Central memory CD4-positive, alpha-beta T cell (primary cell): ENCODE data around the gene CST4.
"Not testable (repeated sequence)": the region's sequence is repeated elsewhere in the genome, so short reads cannot be mapped to it uniquely, and the experiment has no call there.

ENCODE experiments used
- DNase-seq: peaks from one replicate; pipeline ENCODE4 v3.0.0; 2022

Gene CST4

DNA sequence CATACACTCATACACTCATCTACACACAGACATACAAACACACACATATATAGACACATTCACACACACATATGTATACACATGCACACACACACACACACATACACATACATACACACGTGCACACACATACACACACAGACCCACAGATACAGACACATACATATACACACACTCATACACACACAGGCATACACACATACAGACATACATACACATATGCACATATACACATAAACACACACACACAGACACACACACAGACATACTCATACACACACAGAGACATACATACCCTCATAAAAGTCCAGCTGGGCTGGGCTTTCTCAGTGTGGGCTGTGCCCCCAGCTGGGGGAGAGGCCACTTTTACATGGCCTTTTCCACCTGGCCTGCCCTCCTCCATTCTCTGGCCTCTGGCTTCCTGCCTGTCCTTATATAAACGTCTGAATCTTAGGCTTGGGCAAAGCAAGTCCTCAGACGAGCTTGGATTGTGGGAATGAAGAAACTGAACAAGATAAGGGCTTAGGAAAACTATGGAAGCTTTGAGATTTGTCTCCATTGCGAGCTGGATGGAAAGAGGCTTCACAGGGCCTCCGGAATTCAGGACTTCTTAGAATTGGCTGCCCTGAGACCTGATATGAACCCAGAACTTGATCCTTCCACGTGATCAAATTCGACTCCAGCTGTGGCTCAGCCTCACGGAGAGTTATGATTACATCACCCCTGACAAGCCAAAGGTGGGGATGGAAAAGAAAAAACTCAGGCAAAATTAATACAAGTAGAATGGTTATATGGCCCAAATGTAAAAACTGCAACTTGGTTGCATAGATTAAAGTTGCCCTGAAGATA, 28.6 kb downstream of the CST4 start:
- DNase-seq: no peak

- not testable (repeated sequence) for DNase-seq
Measured at GRCh38 chr20:23659610-23659988, 29.2 kb downstream of the CST4 start.

- DNase-seq: no peak
Measured at GRCh38 chr20:23658989-23659609, 29.7 kb downstream of the CST4 start.

GRCh38 chr20:23658336-23658735, 30.5 kb downstream of the CST4 start:
- DNase-seq: no peak

GRCh38 chr20:23657202-23657601, 31.6 kb downstream of the CST4 start:
- no peak for DNase-seq

GRCh38 chr20:23656372-23656771, 32.5 kb downstream of the CST4 start:
- no peak for DNase-seq

- DNase-seq: no peak
Measured at GRCh38 chr20:23655491-23656211, 33.2 kb downstream of the CST4 start.

DNA sequence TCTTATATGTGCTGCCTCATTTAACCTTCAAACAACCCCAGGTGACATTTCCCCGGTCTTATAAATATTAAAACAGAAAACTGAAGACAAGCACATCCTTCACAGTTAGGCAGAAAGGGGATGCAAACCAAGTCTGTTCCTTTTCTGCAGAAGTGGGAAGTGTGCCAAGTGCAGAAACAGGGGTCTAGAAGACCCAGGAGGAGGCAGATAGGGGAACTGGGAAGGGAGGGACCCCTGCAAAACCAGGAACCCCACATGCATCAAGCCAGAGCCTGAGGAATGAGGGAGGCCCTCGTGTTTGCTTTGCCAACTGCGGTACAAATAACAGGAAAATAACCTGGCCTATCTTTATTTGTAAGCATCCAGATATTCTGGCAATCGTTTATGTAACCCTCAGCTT, 34.1 kb downstream of the CST4 start:
- DNase-seq: no peak

DNA sequence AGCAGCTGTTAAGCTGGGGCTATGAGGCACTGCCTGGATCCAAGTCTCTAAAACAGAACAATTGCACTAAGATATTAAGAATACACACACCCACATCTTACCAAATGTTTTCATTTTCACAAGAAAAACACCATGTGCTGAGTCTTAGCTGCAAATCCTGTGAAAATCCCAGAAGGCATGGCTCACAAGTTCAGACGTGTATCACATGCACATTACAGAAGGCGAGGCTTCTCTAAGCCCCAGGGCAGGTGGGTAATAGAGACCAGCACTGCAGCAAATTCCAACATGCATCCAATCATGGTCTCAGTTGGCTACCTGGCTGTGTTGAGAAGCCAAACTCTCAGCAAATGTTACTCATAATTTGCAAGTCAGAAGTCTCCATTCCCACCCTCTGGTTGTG, 34.8 kb downstream of the CST4 start:
- DNase-seq: no peak

DNA sequence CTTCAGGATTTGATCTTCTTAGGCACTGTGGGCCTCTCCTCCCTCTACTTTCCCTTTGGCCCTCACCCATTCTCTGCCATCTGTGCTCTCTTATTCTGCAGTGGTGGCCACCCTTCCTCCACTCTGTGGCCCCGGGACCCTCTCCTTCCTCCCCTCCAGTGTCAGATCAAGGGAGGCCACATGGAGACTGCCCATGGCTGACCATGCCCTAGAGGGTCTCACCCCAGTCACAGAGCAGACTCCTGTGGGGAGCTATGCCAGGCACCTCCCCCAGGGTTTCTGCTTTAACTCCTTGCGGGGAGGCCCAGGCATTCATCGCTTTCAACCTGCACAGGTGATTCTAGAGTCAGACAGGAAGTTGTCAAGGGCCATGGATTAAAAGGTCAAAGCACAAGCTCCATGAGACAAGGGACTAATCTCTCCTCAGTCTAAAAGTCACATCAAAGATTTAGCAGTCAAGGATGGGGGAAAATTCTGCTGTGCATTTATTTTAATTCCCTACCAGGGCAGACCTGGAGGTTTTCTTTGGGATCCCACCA, 35.4 kb downstream of the CST4 start:
- DNase-seq: no peak

DNA sequence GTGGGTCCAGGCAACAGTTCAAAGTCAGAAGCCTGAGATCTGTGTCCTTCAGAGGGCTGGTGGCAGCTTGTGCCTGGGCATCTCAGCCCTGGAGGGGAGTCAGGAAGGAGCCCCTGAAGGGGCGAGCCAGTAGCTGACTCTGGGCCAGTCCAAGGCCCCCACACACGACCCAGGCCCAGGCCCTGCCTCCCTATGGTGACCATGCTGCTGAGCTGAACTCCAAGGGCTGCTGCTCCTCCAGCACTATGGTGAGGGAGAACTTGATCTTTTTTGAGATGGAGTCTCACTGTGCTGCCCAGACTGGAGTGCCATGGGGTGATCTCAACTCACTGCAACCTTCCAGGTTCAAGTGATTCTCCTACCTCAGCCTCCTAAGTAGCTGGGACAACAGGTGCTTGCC, 35.9 kb downstream of the CST4 start:
- no peak for DNase-seq

DNA sequence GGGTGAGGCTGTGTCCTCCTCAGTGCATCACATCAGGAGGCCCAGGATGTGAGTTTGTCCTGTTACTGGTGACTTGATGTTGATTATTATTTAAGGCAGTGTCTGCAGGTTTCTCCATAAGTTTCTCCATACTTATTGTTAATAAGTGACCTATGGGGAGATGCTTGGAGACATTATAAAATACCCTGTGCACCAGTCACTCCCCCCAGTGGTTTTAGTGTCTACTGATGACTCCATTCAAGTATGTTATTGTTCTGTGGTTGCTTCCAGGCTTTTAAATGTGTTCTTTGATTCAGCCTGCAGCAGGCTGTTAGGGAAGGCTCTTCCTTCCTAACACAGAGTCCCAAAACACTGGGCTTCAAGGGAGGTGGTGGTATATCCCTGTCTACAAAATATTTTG, 36.5 kb downstream of the CST4 start:
- no peak for DNase-seq

GRCh38 chr20:23651117-23651516, 37.7 kb downstream of the CST4 start:
- DNase-seq: no peak

- DNase-seq: no peak
Measured at GRCh38 chr20:23649830-23650417, 38.9 kb downstream of the CST4 start.

GRCh38 chr20:23649242-23649641, 39.6 kb downstream of the CST4 start:
- DNase-seq: no peak

GRCh38 chr20:23647346-23647745, 41.5 kb downstream of the CST4 start:
- no peak for DNase-seq

DNA sequence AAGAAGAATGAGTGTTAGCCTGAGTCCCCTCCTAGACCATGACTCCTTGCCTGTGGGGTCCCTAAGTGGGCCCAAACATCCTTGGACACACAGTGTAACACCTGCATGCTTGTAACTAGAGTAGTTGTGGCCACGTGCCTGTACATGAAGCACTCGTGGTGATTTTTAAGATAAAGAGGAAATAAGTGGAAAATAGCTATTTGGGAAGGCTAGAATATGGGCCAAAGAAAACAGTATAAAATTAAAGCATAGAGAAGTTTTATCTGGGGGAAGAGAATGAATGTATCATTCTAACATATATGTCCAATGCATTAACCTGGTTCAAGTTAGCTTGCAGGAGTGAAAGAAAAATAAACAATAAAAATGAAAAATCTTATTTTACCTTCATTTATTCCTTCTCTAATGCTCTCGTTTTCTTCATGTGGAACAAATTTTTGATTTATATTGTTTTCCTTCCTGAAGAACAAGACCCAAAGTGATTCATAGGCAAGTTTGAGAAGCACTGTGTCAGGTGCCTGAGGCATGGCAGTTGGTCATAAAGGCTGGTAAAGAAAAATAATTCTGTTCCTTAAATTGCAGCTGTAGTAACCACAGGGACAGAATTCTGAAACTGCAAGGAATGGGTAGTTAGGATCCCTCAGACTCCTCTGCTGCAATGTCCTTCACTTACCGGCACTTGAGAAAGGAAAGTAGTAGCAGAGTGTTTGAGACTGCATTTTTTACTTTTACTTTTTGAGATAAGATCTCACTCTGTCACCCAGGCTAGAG, 42.5 kb downstream of the CST4 start:
- no peak for DNase-seq

GRCh38 chr20:23645575-23645974, 43.3 kb downstream of the CST4 start:
- no peak for DNase-seq

GRCh38 chr20:23644164-23644563, 44.7 kb downstream of the CST4 start:
- no peak for DNase-seq

- DNase-seq: no peak
Measured at GRCh38 chr20:23643659-23644058, 45.2 kb downstream of the CST4 start.

GRCh38 chr20:23641936-23642751, 46.7 kb downstream of the CST4 start:
- DNase-seq: no peak
